Cardiac septum (tissue), 1 donor: ENCODE results near the gene BEND7. TPM values are rescaled to one million over a fixed set of nuclear protein-coding genes. Genes with fewer than 3 reads are reported as not detected.

ENCODE experiments used
- DNase-seq: peaks from one replicate; pipeline ENCODE4 v3.0.0-alpha.2; 2020; ENCODE audit warnings: low spot score
- intact Hi-C: fragments of 100-400 bp; cut with DNase I; formaldehyde crosslinking; loops from one replicate; pipeline ENCODE4 v1.14.0; 2022
- total RNA-seq: library from RNA; stranded (reverse); fragmentation: NEBNext Ultra II Directional; extraction: Animal tissue kit (Norgen Biotek cat#: 25700); gene quantifications from one replicate; pipeline ENCODE4 v1.2.1, GENCODE V29; 2021
- donor health status: DM: no; HTN: no; CAD: no.

BEND7 gene
- total RNA-seq, 1 donor from 2014 or later: 14.0 TPM

DNA sequence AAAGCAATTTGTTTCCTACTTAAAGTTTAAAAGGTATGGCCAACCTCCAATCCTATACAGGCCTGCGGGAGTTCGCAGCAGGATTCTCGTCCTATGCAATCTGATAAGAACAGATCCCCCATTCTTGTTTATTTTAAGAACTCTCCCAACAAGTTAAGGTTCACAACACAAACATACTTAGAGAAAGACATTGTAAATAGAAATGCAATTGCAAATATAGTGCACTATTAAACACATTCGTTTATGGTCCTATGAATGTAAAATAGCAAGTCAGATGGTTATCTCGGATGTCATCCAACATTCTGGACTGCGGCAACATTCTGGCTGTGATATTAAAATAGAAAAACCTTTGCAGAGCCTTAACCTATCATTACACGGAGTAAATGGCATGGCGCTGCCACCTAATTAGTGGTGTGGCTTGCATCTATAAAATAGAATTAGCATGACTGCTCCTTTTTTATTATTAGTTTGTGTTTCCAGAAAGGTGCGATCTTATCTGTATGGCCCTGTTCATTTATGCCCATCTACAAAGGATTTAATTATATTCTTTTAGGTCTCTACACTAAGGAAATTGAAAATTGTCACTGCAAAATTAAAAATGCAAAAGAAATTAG, 37.0 kb downstream of the BEND7 start:
- no peak for DNase-seq
- intact Hi-C loops: no loop called here

GRCh38 chr10:13490503-13490902, 38.3 kb downstream of the BEND7 start:
- DNase-seq: no peak
- intact Hi-C loops: no loop called here

- intact Hi-C loops: no loop called here
- no peak for DNase-seq
These were observed 39.7 kb downstream of the BEND7 start for GRCh38 chr10:13489035-13489599.

DNA sequence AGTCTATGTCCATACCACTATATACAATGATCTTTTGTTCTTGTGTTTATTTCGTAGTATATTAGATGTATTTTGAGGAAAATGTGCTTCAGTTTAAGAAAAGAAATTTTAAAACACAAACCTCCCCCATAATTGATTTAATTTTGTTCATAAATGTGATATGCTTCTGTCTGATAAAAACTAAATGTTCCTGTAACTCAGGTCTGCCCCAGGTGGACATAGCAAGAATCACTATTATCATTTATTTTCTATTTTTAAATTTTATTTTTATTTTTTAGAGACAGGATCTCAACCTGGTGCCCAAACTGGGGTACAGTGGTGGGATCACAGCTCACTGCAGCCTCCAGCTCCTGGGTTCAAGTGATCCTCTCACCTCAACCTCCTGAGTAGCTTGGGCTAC, 43.2 kb downstream of the BEND7 start:
- DNase-seq: no peak
- intact Hi-C loops: no loop called here

- no peak for DNase-seq
- intact Hi-C loops: no loop called here
These were observed 44.9 kb downstream of the BEND7 start for GRCh38 chr10:13483951-13484350.

- no peak for DNase-seq
- intact Hi-C loops: no loop called here
These were observed 45.7 kb downstream of the BEND7 start for GRCh38 chr10:13483073-13483472.

GRCh38 chr10:13481690-13482089, 47.1 kb downstream of the BEND7 start:
- intact Hi-C loops: no loop called here
- DNase-seq: no peak

DNA sequence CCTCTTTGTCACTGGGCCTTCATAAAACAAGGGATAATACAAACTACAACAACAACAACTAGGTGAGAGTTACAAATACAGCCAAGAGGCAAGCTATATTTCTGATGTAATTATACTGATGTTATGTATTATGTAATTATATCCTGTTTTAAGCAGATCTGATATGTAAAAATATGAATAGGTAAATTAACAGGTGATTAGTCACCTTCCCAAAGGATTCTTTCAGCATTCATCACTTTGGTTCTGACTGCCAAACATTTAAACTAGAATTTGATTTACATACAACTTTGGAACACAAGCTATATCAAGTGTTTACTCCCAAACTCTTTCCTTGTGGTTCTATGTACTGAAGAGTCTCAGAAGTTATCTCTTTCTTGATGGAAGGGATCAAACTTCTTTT, 53.7 kb downstream of the BEND7 start:
- DNase-seq: no peak
- intact Hi-C loops: no loop called here

GRCh38 chr10:13473986-13474385, 54.8 kb downstream of the BEND7 start:
- DNase-seq: no peak
- intact Hi-C loops: no loop called here

GRCh38 chr10:13472359-13472758, 56.5 kb downstream of the BEND7 start:
- intact Hi-C loops: no loop called here
- DNase-seq: no peak

DNA sequence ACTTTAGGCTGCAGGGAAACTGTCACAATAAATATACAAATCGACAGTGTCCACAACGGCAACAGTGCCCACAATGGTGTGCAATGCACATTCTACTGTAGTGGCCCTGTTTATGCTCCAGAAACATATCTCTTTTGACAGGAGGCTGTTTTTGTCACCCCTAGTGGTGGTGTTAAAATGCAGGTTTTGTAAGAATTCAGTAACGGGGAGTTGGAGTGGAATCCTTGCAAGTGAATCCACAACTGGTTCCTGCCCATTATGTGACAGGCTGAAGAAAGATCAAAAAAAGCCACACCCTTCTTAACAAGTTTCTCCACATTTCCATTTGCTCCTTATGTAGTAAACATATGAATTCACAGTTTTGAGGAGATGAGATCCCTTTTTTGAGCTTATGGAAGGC, 58.5 kb downstream of the BEND7 start:
- DNase-seq: no peak
- intact Hi-C loops: no loop called here

DNA sequence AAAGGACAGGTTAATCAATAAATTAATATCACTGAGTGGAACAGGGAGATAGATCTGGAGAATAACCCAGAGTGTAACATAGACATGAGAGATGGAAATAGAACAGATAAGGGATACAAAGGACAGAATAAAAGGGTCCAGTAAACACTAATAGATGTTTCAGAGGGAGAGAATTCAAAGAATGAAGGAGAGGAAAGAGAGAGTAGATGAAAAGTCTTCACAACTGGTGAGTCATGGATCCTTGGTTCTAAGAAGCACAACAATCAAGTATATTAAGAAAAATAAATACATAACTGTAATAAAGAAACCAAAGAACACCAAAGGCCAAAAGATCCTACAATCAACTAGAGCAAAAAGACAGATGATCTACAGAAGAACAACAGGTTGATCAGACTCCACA, 66.3 kb downstream of the BEND7 start:
- intact Hi-C loops: no loop called here
- no peak for DNase-seq

GRCh38 chr10:13458687-13459012, 70.2 kb downstream of the BEND7 start:
- no peak for DNase-seq
- intact Hi-C loops: no loop called here

- intact Hi-C loops: no loop called here
- DNase-seq: no peak
These were observed 70.7 kb downstream of the BEND7 start for GRCh38 chr10:13457958-13458686.

DNA sequence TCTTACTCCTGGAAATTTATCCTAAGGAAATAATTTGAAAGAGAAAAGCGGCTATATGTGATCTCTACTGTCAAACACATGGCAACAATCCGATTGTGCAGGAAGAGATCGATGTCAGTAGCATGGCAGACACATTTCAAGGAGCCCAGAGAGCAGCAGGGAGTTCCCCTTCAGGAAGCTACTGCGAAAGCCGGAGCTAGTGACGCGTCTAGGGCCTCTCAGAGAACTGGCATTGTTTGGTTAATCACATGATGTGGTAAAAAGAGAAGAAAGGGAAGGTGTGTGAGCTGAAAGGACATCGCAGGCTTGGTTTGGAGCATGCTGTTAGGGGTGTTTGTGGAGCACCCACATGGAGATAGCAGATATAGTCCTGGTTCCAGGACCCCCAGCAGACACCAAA, 74.9 kb downstream of the BEND7 start:
- no peak for DNase-seq
- intact Hi-C loops: no loop called here

DNA sequence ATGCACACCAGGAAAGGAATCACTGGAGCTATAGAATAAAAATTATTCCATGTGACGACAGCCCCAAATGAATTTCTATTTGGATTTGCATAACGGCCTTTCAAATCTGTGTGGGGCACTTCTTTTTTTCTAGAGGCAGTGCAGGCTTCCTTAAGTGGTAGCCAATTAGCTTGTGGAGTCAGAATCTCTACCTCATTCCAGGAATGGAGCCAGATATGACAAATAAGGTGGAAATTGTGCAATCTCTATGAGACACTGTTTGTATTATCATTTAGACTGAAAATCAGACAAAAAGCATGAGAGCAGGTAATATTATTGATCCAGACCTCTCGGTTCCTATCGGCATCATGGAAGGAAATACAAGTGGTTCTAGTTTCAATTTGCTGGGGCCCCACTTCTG, 78.7 kb downstream of the BEND7 start:
- no peak for DNase-seq
- intact Hi-C loops: no loop called here

- intact Hi-C loops: no loop called here
- DNase-seq: no peak
These were observed 79.5 kb downstream of the BEND7 start for GRCh38 chr10:13449296-13449695.

DNA sequence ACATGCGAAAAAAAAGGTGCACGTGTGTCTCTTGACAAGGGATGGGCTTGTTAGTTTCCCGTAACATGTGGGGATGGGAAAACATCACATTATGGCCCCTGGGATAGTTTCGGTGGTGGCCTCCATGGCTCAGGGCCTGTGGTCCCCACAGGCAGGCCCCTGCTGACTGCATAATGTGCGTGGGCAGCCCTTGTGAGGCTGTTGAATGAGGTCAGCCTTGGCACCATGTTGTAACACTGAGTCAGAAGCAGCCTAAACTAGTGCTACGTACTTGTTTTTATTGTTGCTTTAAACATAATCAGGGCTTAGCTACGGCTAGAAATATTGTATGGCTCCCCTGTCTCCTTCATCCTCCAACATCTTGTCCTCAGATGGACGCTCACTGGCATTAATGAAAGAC, 80.6 kb downstream of the BEND7 start:
- intact Hi-C loops: no loop called here
- DNase-seq: no peak

DNA sequence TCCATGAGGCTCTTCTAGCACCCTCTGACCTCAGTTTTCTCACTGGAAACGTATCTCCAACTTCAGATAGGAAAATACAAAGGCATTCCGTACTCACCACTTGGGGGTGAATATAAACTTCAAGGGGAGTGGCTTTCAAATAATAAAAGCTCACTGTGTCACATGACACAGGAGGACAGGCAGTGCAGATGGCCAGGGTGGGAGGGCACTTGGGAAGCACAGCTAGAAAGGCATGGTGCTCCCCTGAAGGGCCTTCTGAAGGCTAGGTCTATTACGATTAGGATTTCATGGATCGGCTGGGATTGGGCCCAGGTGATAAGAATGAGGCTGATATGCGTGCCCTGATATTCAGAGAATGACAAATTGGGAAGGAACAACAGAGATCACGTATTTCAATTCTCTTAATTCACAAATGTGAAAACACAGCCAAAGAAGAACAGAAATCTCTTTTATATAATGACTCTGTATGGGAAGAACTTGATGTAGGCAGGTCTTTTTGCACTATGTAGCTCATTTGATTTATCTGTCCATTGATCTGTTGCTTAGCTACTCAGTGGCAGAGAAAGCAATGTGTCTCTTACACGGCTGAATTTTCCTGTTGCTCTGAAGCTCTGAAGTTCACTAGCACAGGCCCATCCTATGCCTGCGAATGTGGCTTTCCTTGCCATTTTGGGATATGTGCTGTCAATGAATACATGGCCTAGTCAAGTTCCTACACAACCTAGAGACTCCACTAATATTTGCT, 83.0 kb downstream of the BEND7 start:
- DNase-seq: no peak
- intact Hi-C loops: no loop called here

GRCh38 chr10:13441476-13441875, 87.3 kb downstream of the BEND7 start:
- intact Hi-C loops: loop anchor here (2.0 kb wide), 1 partner anchor 69 kb away; no protein-coding TSS in a partner anchor
- DNase-seq: no peak
